Trophoblast cell (in vitro differentiated cells and primary cell): ENCODE measurements around the gene CPLANE2.

Experiments used
- DNase-seq, 2 donors: peaks; one replicate each; pipeline ENCODE4 v3.0.0-alpha.2; 2016
- H2AFZ ChIP-seq: 2 replicates; pipeline ENCODE4 v1.6.1; 2013; ENCODE audit warnings: low read length, moderate library complexity, mild to moderate bottlenecking; ENCODE audit not compliant: insufficient read depth, poor library complexity
- H2AK5ac ChIP-seq: 2 replicates; pipeline ENCODE4 v1.6.1; 2013; ENCODE audit warnings: mild to moderate bottlenecking, low read length
- H2BK120ac ChIP-seq: 2 replicates; pipeline ENCODE4 v1.6.1; 2013; ENCODE audit warnings: low read length, mild to moderate bottlenecking, moderate library complexity; ENCODE audit not compliant: insufficient read depth, poor library complexity
- H2BK12ac ChIP-seq: 2 replicates; pipeline ENCODE4 v1.6.1; 2013; ENCODE audit warnings: mild to moderate bottlenecking, low read length, moderate library complexity
- H2BK5ac ChIP-seq: 2 replicates; pipeline ENCODE4 v1.6.1; 2013; ENCODE audit warnings: low read length, low read depth, moderate library complexity, mild to moderate bottlenecking; ENCODE audit not compliant: poor library complexity
- H3K14ac ChIP-seq: 2 replicates; pipeline ENCODE4 v1.6.1; 2013; ENCODE audit warnings: mild to moderate bottlenecking, low read length
- H3K18ac ChIP-seq: 2 replicates; pipeline ENCODE4 v1.6.1; 2013; ENCODE audit warnings: mild to moderate bottlenecking, low read length
- H3K23ac ChIP-seq: 2 replicates; pipeline ENCODE4 v1.6.1; 2013; ENCODE audit warnings: low read length
- H3K27ac ChIP-seq: 2 replicates; pipeline ENCODE4 v1.5.1; 2013; ENCODE audit warnings: low read depth, mild to moderate bottlenecking, inconsistent platforms, low read length, moderate library complexity
- H3K27me3 ChIP-seq: 2 replicates; pipeline ENCODE4 v1.6.1; 2013; ENCODE audit warnings: inconsistent platforms, mild to moderate bottlenecking, low read length, moderate library complexity; ENCODE audit not compliant: insufficient read depth
- H3K36me3 ChIP-seq, 2 experiments: 1 replicate in 1 of 2; 2 replicates in 1 of 2; pipeline ENCODE4 v1.6.1; 2013; ENCODE audit warnings: low read length in 2 of 2, mild to moderate bottlenecking in 2 of 2, moderate library complexity in 1 of 2; ENCODE audit not compliant: insufficient read depth in 2 of 2, control insufficient read depth in 1 of 2
- H3K4ac ChIP-seq: 2 replicates; pipeline ENCODE4 v1.6.1; 2013; ENCODE audit warnings: low read depth, mild to moderate bottlenecking, low read length, moderate library complexity
- H3K4me1 ChIP-seq, 2 experiments: 1 replicate in 1 of 2; 2 replicates in 1 of 2; pipeline ENCODE4 v1.6.1; 2013; ENCODE audit warnings: low read length in 2 of 2, mild to moderate bottlenecking in 2 of 2, moderate library complexity in 1 of 2; ENCODE audit not compliant: insufficient read depth in 2 of 2, control insufficient read depth in 1 of 2
- H3K4me2 ChIP-seq: 2 replicates; pipeline ENCODE4 v1.6.1; 2013; ENCODE audit warnings: inconsistent platforms, mild to moderate bottlenecking, low read length, moderate library complexity
- H3K4me3 ChIP-seq: 2 replicates; pipeline ENCODE4 v1.5.1; 2013; ENCODE audit warnings: mild to moderate bottlenecking, low read depth, low read length, inconsistent platforms
- H3K79me1 ChIP-seq: one replicate; pipeline ENCODE4 v1.6.1; 2013; ENCODE audit warnings: low read length
- H3K79me2 ChIP-seq: 2 replicates; pipeline ENCODE4 v1.6.1; 2013; ENCODE audit warnings: low read length, mild to moderate bottlenecking; ENCODE audit not compliant: control insufficient read depth, insufficient read depth, poor library complexity
- H3K9ac ChIP-seq: 2 replicates; pipeline ENCODE4 v1.6.1; 2013; ENCODE audit warnings: mild to moderate bottlenecking, low read length
- H3K9me3 ChIP-seq: 2 replicates; pipeline ENCODE4 v1.6.1; 2013; ENCODE audit warnings: low read depth, mild to moderate bottlenecking, control low read depth, inconsistent platforms, low read length; ENCODE audit not compliant: insufficient read depth
- H4K12ac ChIP-seq: 2 replicates; pipeline ENCODE4 v1.6.1; 2013; ENCODE audit warnings: low read depth, mild to moderate bottlenecking, low read length, moderate library complexity
- H4K8ac ChIP-seq: 2 replicates; pipeline ENCODE4 v1.6.1; 2013; ENCODE audit warnings: low read depth, mild to moderate bottlenecking, low read length, moderate library complexity
- H4K91ac ChIP-seq: one replicate; pipeline ENCODE4 v1.6.1; 2013; ENCODE audit warnings: low read depth, mild to moderate bottlenecking, low read length, moderate library complexity
- WGBS: extraction: QIAGEN DNeasy Blood & Tissue Kit; methylation state at CpG from one replicate; pipeline ENCODE4 v1.1.7; 2013; ENCODE audit warnings: missing lambda C conversion rate; ENCODE audit not compliant: insufficient read length, insufficient coverage; ENCODE audit errors: extremely low coverage; 5-methylcytosine and 5-hydroxymethylcytosine counted together

CPLANE2 gene

DNA sequence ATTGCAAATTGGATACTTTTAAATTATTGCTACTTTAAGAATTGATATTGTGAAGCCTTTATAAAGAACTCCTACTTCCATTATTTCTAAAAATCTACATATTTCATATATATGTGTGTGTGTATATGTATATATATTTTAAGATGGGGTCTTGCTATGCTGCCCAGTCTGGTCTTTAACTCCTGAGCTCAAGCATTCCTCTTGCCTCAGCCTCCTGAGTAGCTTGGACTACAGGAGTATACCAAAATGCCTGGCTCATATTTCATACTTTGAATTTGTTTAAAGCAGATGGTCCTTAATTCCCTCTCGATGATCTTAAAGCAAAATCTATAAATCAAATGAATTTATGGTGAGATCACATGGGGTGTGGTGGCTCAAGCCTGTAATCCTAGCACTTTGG is 25.1 kb upstream of the CPLANE2 start:
- Histone ChIP-seq H3K4me3 (no peak overlapping the region), H3K4me1 (peaks cover 0 to 3% of the 10 kb centered on the region in 2 experiments), H4K91ac (no peak overlapping the region), H3K14ac (no peak overlapping the region), H2BK120ac (no peak overlapping the region), H3K4me2 (no peak overlapping the region), H3K27ac (no peak overlapping the region), H2AFZ (no peak overlapping the region), H3K9ac (no peak overlapping the region), H3K79me1 (peaks cover 3% of the 10 kb centered on the region), H2BK12ac (no peak overlapping the region), H3K9me3 (no peaks in the 10 kb centered on the region), H3K36me3 (no peaks in the 10 kb centered on the region), H3K23ac (no peak overlapping the region), H2BK5ac (no peak overlapping the region), H3K18ac (no peak overlapping the region), H3K27me3 (no peaks in the 10 kb centered on the region), H3K79me2 (no peaks in the 10 kb centered on the region), H4K12ac (no peak overlapping the region), H3K4ac (no peak overlapping the region), H4K8ac (no peak overlapping the region), H2AK5ac (no peak overlapping the region)
- no peak for DNase-seq
- no CpG with 5 or more reads among the region's 1 CpG for WGBS

DNA sequence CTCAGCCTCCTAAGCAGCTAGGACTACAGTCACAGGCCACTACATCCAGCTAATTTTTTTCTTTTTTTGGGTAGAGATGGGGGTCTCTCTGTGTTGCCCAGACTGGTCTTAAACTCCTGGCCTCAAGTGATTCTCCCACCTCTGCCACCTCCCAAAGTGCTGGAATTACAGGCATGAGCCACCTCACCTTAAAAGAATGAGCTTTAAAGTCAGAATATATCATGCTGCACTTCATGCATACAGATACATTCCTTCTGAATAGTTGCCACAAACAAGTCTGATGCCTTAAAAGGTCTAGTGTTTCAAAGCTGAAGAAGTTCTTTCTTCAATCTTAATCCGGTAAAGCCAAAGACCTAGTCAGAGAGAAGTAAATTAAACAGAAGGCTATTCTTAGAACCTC is 23.8 kb upstream of the CPLANE2 start:
- Histone ChIP-seq H3K27me3 (no peaks in the 10 kb centered on the region), H3K79me1 (peaks cover 3% of the 10 kb centered on the region), H4K91ac (peak overlapping the region; percentile 71), H4K12ac (no peak overlapping the region), H3K18ac (peak overlapping the region; percentile 68), H3K36me3 (no peaks in the 10 kb centered on the region), H4K8ac (no peak overlapping the region), H2BK5ac (no peak overlapping the region), H3K9ac (no peak overlapping the region), H2AFZ (no peak overlapping the region), H3K9me3 (no peaks in the 10 kb centered on the region), H3K4me3 (no peak overlapping the region), H3K4me2 (no peak overlapping the region), H3K14ac (no peak overlapping the region), H3K4ac (no peak overlapping the region), H3K4me1 (peaks cover 0 to 3% of the 10 kb centered on the region in 2 experiments), H2BK12ac (peak overlapping the region; percentile 79), H2BK120ac (no peak overlapping the region), H3K79me2 (no peaks in the 10 kb centered on the region), H2AK5ac (no peak overlapping the region), H3K27ac (peak overlapping the region; percentile 49), H3K23ac (no peak overlapping the region)
- DNase-seq: peak; percentile 7 to 72
- no CpG with 5 or more reads among the region's 1 CpG for WGBS

DNA sequence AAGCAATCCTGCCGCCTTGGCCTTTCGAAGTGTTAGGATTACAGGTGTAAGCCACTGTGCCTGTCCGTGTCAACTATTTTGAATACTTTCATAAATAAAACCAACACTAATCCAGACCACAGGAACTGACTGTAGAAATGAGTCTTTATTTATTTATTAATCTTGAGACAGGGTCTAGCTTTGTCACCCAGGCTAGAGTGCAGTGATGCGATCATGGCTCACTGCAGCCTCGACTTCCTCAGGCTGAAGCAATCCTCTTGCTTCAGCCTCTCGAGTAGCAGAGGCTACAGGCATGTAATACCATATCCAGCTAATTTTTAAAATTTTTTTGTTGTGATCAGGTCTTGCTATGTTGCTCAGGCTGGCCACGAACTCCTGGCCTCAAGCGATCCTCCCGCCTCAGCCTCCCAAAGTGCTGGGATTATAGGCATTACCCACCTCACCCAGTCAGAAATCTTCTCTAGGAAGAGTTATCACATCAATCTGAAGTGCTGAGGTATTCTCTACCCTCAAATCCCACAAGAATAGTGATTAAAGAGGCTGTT is 21.7 kb upstream of the CPLANE2 start:
- Histone ChIP-seq H3K14ac (no peak overlapping the region), H2BK5ac (no peak overlapping the region), H3K27ac (no peak overlapping the region), H2BK120ac (no peak overlapping the region), H3K36me3 (peaks cover 7 to 10% of the 10 kb centered on the region in 2 experiments), H3K27me3 (no peaks in the 10 kb centered on the region), H3K23ac (no peak overlapping the region), H2BK12ac (no peak overlapping the region), H3K79me1 (peaks cover 3% of the 10 kb centered on the region), H3K4me3 (no peak overlapping the region), H3K4me1 (peaks cover 0 to 3% of the 10 kb centered on the region in 2 experiments), H3K4ac (no peak overlapping the region), H3K4me2 (no peak overlapping the region), H3K9ac (no peak overlapping the region), H3K79me2 (no peaks in the 10 kb centered on the region), H2AFZ (no peak overlapping the region), H2AK5ac (no peak overlapping the region), H4K91ac (no peak overlapping the region), H4K12ac (no peak overlapping the region), H3K9me3 (no peaks in the 10 kb centered on the region), H4K8ac (no peak overlapping the region), H3K18ac (no peak overlapping the region)
- WGBS: no CpG with 5 or more reads among the region's 9 CpGs
- peak; percentile 61 to 77 for DNase-seq

DNA sequence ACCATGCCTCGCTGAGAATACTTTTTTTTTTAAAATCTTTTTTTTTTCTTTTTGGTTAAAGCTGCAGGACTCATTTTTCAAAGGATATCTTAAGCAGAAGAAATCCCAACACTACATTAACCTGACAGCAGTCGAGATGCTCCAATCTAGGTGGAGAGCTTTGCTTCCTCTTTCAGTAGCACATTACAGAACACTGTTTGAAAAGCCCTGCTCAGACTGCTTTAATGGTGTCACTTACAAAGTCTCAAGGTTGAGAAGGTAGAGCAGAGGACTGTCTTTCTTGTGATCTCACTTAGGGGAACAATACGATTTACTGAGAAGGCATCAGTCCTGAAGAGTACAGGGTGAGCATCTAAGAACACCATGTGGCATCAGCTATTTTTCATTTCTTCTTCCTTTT is 21.0 kb upstream of the CPLANE2 start:
- no peaks in the 10 kb centered on the region for H3K27me3 ChIP-seq
- H3K4me2 ChIP-seq: no peak overlapping the region
- H4K12ac ChIP-seq: no peak overlapping the region
- no peak overlapping the region for H3K18ac ChIP-seq
- no peak overlapping the region for H3K23ac ChIP-seq
- H3K36me3 ChIP-seq: peaks cover 9 to 13% of the 10 kb centered on the region in 2 experiments
- H4K91ac ChIP-seq: no peak overlapping the region
- H3K4me1 ChIP-seq: peaks cover 0 to 3% of the 10 kb centered on the region in 2 experiments
- no peak overlapping the region for H3K27ac ChIP-seq
- no peak overlapping the region for H2BK12ac ChIP-seq
- H2AK5ac ChIP-seq: no peak overlapping the region
- no peak overlapping the region for H4K8ac ChIP-seq
- no peak overlapping the region for H2BK5ac ChIP-seq
- no peak for DNase-seq
- no CpG with 5 or more reads among the region's 3 CpGs for WGBS
- no peaks in the 10 kb centered on the region for H3K9me3 ChIP-seq
- no peak overlapping the region for H2AFZ ChIP-seq
- no peak overlapping the region for H2BK120ac ChIP-seq
- H3K4me3 ChIP-seq: no peak overlapping the region
- H3K79me1 ChIP-seq: peaks cover 3% of the 10 kb centered on the region
- no peak overlapping the region for H3K4ac ChIP-seq
- no peak overlapping the region for H3K14ac ChIP-seq
- no peaks in the 10 kb centered on the region for H3K79me2 ChIP-seq
- H3K9ac ChIP-seq: no peak overlapping the region
